ENCODE data around the gene PDZRN3. TPM values are rescaled to one million over a fixed set of nuclear protein-coding genes. Genes with fewer than 3 reads are reported as not detected.

PDZRN3 gene
- total RNA-seq, 1 experiment from 2014 or later, result 0.17 TPM

DNA sequence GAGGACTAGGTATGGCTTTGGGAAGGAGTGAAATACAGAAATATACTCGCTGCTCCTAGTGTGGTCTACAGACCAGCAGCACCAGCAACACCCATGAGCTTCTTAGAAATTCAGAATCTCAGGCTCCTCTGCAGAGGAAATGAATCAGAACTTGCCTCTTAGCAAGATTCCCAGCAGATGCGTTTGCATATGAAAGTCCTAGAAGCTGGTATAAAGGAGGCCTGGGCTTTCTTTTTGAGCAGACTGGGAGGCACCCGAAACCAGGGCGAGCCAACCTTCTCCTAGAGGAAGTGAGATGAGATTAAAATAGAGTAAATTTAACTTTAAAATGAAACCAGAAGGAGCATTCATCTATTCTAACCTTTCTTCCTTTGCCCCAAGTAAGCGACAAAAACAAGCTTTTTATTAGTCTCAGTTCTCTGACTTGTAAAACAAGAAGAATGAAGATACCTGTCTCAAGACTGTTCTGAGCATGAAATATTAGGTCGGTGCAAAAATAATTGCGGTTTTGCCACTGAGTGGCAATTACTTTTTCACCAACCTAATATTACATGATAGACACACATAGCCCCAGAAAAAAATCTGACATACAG lies 140.0 kb downstream of the PDZRN3 start (continued):
- TF ChIP-seq YY1 (IDR thresholded peaks at IDR 0.05; ENCODE audit: extremely low read depth, insufficient replicate concordance, low read depth, low read length), result no peak
- no peak for TF ChIP-seq SP1 (IDR thresholded peaks at IDR 0.05; ENCODE audit: low read depth)
- TF ChIP-seq, protein P1, sequence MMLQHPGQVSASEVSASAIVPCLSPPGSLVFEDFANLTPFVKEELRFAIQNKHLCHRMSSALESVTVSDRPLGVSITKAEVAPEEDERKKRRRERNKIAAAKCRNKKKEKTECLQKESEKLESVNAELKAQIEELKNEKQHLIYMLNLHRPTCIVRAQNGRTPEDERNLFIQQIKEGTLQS (IDR thresholded peaks at IDR 0.05), result no peak
- TF ChIP-seq ZFX (IDR thresholded peaks at IDR 0.05), result no peak
- TF ChIP-seq ZNF274 (IDR thresholded peaks at IDR 0.05; ENCODE audit: low read depth, low read length), result no peak
- no peak for TF ChIP-seq RAD21 (IDR thresholded peaks at IDR 0.05; ENCODE audit: low read depth)
- TF ChIP-seq, protein P2, sequence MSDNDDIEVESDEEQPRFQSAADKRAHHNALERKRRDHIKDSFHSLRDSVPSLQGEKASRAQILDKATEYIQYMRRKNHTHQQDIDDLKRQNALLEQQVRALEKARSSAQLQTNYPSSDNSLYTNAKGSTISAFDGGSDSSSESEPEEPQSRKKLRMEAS (IDR thresholded peaks at IDR 0.05), result no peak
- no peak for TF ChIP-seq TCF7L2 (IDR thresholded peaks at IDR 0.05; ENCODE audit: borderline replicate concordance, extremely low read depth, insufficient read depth, insufficient read length)
- no peak for TF ChIP-seq EZH2phosphoT487 (IDR thresholded peaks at IDR 0.05; ENCODE audit: borderline replicate concordance)
- no peak for TF ChIP-seq CEBPB (IDR thresholded peaks at IDR 0.05; ENCODE audit: low read depth)

- no peaks in the 10 kb centered on the region for H4K20me1 ChIP-seq (ENCODE audit: insufficient read depth)
- peaks cover 16% of the 10 kb centered on the region for H3K27me3 ChIP-seq (ENCODE audit: insufficient read depth, low read length)
- H3K4me3 ChIP-seq (replicated peaks in 1 of 2; ENCODE audit: low read depth in 1 of 2, low read length in 2 of 2), result no peak overlapping the region
- CTCF ChIA-PET, result no interaction called here
- no peaks in the 10 kb centered on the region for H3K9me3 ChIP-seq (ENCODE audit: control insufficient read depth in 1 of 2, insufficient read depth in 1 of 2, low read depth in 1 of 2, low read length in 2 of 2)
- intact Hi-C loops (cut with micrococcal nuclease), result no loop called here
- H3K79me2 ChIP-seq (ENCODE audit: insufficient read depth, low read length), result no peaks in the 10 kb centered on the region
- H3K9ac ChIP-seq (ENCODE audit: low read length), result no peak overlapping the region
- RAD21 ChIA-PET (ENCODE audit: low non-redundant PET in 1 of 2, low total read pairs in 2 of 2, uncharacterized antibody in 2 of 2, unreplicated experiment in 2 of 2), result no interaction called here
- no TSS peak for BruUV-seq (replicated peaks)
- H2AFZ ChIP-seq (ENCODE audit: low read depth, low read length, poor library complexity, severe bottlenecking), result no peak overlapping the region
- no peak for DNase-seq (ENCODE audit: low read depth, low spot score)
- H3K4me1 ChIP-seq (ENCODE audit: control insufficient read depth in 1 of 2, insufficient read depth in 2 of 2, low read length in 2 of 2), result no peaks in the 10 kb centered on the region
- TF ChIP-seq, protein P1 (IDR thresholded peaks at IDR 0.05), result no peak
- TF ChIP-seq CEBPB (IDR thresholded peaks at IDR 0.05; ENCODE audit: low read depth), result no peak
- TF ChIP-seq, protein P3, sequence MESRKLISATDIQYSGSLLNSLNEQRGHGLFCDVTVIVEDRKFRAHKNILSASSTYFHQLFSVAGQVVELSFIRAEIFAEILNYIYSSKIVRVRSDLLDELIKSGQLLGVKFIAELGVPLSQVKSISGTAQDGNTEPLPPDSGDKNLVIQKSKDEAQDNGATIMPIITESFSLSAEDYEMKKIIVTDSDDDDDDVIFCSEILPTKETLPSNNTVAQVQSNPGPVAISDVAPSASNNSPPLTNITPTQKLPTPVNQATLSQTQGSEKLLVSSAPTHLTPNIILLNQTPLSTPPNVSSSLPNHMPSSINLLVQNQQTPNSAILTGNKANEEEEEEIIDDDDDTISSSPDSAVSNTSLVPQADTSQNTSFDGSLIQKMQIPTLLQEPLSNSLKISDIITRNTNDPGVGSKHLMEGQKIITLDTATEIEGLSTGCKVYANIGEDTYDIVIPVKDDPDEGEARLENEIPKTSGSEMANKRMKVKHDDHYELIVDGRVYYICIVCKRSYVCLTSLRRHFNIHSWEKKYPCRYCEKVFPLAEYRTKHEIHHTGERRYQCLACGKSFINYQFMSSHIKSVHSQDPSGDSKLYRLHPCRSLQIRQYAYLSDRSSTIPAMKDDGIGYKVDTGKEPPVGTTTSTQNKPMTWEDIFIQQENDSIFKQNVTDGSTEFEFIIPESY (IDR thresholded peaks at IDR 0.05; ENCODE audit: extremely low read depth, insufficient replicate concordance, low read length), result no peak
- no peak for TF ChIP-seq ZNF274 (IDR thresholded peaks at IDR 0.05; ENCODE audit: low read depth, low read length)
- no peak for TF ChIP-seq POLR2AphosphoS5 (IDR thresholded peaks at IDR 0.05; ENCODE audit: low read depth, low read length)
- TF ChIP-seq, protein P2 (IDR thresholded peaks at IDR 0.05), result no peak
- TF ChIP-seq SIN3A (IDR thresholded peaks at IDR 0.05; ENCODE audit: low read depth), result no peak
- TF ChIP-seq ELF1 (IDR thresholded peaks at IDR 0.05; ENCODE audit: borderline replicate concordance, low read depth), result no peak
- TF ChIP-seq FOSL1 (IDR thresholded peaks at IDR 0.05; ENCODE audit: low read depth), result no peak
- no peak for TF ChIP-seq EGR1 (IDR thresholded peaks at IDR 0.05; ENCODE audit: low read depth)
- TF ChIP-seq YY1 (IDR thresholded peaks at IDR 0.05; ENCODE audit: extremely low read depth, insufficient replicate concordance, low read depth, low read length), result no peak
- TF ChIP-seq, protein P4, sequence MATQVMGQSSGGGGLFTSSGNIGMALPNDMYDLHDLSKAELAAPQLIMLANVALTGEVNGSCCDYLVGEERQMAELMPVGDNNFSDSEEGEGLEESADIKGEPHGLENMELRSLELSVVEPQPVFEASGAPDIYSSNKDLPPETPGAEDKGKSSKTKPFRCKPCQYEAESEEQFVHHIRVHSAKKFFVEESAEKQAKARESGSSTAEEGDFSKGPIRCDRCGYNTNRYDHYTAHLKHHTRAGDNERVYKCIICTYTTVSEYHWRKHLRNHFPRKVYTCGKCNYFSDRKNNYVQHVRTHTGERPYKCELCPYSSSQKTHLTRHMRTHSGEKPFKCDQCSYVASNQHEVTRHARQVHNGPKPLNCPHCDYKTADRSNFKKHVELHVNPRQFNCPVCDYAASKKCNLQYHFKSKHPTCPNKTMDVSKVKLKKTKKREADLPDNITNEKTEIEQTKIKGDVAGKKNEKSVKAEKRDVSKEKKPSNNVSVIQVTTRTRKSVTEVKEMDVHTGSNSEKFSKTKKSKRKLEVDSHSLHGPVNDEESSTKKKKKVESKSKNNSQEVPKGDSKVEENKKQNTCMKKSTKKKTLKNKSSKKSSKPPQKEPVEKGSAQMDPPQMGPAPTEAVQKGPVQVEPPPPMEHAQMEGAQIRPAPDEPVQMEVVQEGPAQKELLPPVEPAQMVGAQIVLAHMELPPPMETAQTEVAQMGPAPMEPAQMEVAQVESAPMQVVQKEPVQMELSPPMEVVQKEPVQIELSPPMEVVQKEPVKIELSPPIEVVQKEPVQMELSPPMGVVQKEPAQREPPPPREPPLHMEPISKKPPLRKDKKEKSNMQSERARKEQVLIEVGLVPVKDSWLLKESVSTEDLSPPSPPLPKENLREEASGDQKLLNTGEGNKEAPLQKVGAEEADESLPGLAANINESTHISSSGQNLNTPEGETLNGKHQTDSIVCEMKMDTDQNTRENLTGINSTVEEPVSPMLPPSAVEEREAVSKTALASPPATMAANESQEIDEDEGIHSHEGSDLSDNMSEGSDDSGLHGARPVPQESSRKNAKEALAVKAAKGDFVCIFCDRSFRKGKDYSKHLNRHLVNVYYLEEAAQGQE (IDR thresholded peaks at IDR 0.05; ENCODE audit: low read depth), result no peak
- TF ChIP-seq SP1 (IDR thresholded peaks at IDR 0.05; ENCODE audit: low read depth), result no peak
- no peak for TF ChIP-seq POLR2A (IDR thresholded peaks at IDR 0.05; ENCODE audit: borderline replicate concordance, extremely low read depth, insufficient read depth, insufficient read length)
- TF ChIP-seq ZFX (IDR thresholded peaks at IDR 0.05), result no peak
- no peak for TF ChIP-seq RAD21 (IDR thresholded peaks at IDR 0.05; ENCODE audit: low read depth)
- H3K36me3 ChIP-seq (ENCODE audit: control insufficient read depth in 1 of 2, insufficient read depth in 2 of 2, low read length in 2 of 2), result no peaks in the 10 kb centered on the region
- POLR2A ChIA-PET, result no interaction called here
- H3K4me2 ChIP-seq (ENCODE audit: low read length), result no peak overlapping the region
- H3K27ac ChIP-seq (ENCODE audit: low read depth, low read length), result no peak overlapping the region
- no peaks in the 10 kb centered on the region for H3K9me2 ChIP-seq (ENCODE audit: insufficient read depth)
- ATAC-seq, result no peak
Observed at GRCh38 chr3:73481888-73482287, 142.9 kb downstream of the PDZRN3 start.

All from HCT116 (cell line).